ENCODE measurements around the gene ZNF624.
"Not testable (repeated sequence)": the region's sequence is repeated elsewhere in the genome, so short reads cannot be mapped to it uniquely, and the experiment has no call there.

DNA sequence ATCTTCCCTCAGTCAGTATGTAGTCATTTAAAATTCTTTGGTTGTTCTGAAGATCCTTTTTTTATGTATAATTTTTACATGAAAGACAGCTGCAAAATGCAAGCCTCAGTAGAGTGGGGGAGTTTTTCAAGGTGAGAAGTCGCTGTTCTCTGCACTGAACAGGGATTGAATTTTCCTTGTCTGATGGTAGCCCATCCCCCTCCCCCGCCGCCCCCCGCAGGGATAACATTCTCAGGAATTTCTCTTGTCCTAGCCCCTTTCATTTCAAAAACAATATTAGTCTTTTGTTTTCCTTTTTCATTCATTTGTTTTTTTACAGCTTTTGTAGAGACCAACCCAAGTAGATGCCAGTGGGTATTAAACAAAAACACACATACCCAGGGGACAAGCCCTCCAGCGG is 33.5 kb upstream of the ZNF624 start:
- TF ChIP-seq, protein P1, sequence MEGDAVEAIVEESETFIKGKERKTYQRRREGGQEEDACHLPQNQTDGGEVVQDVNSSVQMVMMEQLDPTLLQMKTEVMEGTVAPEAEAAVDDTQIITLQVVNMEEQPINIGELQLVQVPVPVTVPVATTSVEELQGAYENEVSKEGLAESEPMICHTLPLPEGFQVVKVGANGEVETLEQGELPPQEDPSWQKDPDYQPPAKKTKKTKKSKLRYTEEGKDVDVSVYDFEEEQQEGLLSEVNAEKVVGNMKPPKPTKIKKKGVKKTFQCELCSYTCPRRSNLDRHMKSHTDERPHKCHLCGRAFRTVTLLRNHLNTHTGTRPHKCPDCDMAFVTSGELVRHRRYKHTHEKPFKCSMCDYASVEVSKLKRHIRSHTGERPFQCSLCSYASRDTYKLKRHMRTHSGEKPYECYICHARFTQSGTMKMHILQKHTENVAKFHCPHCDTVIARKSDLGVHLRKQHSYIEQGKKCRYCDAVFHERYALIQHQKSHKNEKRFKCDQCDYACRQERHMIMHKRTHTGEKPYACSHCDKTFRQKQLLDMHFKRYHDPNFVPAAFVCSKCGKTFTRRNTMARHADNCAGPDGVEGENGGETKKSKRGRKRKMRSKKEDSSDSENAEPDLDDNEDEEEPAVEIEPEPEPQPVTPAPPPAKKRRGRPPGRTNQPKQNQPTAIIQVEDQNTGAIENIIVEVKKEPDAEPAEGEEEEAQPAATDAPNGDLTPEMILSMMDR (IDR thresholded peaks at IDR 0.05), result not testable (repeated sequence)
- TF ChIP-seq ZFX (IDR thresholded peaks at IDR 0.05; ENCODE audit: borderline replicate concordance), result not testable (repeated sequence)
